ENCODE measurements around the gene PADI6.
"Not testable (repeated sequence)": the region's sequence is repeated elsewhere in the genome, so short reads cannot be mapped to it uniquely, and the experiment has no call there.

PADI6 gene

DNA sequence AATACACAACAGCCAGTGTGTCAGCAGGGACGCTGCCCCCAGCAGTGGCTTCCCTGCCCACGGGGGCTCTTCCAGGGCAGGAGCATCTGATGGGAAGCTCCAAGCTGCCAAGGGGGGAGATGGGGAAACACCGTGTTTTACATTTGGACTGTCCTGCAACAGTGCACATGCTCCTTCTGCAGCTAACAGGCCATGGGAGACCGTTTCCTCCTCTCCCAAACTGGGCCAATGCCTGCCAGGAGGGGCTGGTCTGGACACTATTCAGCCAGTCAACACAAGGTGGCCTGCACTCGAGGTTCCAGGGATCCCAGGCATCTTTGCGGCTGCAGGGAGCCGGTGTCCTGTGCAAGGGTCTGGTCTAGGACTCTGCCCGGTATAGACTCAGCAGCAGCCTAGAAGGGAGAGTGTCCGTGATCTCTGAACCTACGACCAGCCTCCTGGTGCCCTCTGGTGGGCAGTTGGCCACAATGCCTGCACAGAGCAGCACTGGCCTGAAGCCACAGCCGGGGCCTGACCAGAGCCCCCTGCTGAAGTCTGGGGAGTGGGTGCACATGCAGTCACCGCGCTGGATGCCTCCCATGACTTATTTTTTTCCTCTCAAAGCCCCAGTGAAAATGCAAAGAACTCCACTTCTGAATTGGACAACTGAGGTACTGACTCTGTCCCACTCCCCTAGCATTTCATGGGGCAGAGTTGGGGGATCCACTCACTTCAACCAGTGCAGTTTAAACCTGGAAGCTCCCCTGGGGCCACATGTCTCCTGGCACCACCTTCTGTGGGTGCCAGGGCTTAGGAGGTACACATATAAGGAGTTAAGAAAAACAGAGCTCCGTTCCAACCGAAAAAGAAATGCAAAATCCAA, 34.1 kb downstream of the PADI6 start:
- DNase-seq: peak; percentile 46

DNA sequence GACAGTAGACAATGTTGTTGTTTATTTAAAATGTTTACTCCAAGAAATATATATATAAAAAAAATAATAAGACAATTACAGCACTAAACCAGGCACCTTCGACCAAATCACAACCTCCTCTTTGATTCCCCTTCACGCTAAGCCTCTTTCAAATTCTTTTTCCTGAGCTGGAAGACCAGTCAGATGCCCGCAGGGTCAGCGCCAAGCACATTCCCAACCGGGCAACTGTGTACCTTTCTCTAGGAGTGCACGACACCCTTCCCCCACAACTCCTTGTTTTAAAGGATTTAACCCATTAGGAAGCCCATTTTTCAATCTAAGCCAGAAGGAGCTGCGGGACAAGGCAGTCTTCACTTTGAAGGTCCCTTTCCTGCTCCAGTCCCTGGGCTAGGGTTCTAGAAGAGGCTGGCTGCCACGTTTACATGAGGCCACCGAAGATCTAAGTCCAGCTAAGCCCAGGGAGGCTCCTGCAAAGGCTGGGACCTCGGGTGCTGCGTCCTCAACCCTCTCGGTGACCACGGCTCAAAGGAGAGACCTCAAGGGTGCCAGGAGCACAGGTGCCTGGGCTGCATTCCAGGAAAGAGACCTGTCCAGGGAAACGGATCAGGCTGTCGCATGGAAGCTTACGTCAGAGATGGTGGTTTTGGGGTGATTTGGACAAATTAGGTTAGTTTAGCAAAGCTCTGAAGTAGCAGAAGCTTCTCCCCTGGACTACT, 34.9 kb downstream of the PADI6 start:
- not testable (repeated sequence) for DNase-seq

DNA sequence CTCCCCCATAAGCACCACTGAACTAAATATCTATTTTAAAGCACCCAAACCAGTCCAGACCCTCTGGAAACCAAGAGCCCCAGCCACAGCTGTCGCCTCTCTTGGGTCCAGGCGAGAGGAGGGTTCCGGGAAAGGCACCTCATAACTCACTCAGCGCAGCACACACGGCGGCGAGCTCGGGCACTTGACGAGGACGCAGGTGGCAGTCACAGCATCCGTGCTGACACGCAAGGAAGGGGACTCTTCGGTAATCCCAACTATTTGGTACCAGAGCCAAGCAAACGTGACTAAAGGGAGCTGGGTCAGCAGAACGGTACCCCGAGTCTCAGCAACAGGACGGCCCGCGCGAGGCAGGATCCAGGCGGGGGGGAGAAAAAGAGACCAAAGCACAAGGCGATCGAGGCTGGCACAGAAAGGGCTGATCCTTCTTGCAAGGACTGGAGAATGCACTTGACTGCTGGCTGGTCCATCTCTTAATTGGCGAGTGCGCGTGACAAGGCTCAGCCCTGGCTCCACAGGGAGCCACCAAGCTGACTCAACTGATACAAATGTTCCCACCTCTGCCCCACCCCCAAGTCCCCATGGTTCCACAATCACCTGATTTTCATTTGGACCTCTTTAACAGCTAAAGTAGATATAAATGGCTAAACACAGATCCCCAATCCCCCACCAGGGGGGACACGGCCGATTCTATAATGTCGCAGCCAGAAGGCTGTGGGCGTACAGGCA, 36.0 kb downstream of the PADI6 start:
- DNase-seq: not testable (repeated sequence)

DNA sequence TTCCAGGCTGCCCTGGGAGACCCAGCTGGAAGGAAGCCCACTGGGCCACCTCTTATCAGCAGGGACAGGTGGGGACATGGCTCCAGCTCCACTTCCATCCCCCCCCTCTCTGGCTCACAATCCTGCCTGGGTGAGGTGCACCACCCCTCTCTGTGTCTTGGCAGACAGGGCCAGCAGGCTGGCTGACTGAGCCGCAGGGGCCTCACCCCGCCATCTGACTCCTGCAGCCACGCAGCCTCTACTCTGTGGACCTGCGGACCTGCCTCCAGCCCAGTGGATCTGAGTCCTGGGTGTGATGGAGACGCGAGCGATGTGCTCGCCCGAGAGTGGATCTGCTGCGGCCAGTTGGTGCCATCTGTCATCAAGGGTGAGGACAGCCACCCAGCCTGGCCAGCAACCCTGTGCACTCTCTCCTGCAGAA, 37.4 kb downstream of the PADI6 start:
- no peak for DNase-seq

DNA sequence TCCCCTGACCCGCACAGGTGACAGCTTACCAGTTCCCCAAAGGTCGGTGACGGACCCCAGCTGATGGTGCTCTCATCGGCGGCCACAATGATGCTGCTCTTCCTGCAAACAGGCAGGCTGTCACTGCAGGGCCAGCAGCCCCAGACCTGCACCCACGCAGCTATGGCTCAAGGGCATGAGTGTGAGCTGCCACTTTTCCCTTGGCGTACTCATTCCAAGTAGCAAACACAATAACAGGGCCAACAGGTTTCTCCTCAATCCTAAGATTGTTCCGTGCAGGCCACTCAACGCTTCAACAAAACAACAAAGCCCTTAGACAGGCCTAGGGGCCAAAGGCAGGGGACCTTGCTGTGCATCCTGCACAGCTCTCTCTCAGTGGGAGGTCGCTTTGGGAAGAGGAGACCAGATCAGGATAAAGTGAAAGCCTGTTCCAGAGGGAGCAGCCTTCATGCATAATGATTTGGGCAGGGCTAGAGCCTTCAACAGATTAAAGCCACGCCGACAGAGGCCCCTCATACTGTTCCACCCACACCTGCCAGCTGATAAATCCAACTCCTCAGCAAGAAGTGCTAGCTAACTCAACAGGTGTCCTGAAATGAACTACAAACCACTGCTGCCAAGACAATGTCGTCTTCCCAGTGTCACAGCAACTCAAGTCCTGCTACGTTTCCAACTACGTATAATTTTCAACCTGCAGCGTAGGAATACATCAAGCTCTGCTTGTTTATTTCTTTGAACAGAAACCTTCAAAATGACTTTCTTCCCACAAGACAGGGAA, 40.3 kb downstream of the PADI6 start:
- DNase-seq: no peak

DNA sequence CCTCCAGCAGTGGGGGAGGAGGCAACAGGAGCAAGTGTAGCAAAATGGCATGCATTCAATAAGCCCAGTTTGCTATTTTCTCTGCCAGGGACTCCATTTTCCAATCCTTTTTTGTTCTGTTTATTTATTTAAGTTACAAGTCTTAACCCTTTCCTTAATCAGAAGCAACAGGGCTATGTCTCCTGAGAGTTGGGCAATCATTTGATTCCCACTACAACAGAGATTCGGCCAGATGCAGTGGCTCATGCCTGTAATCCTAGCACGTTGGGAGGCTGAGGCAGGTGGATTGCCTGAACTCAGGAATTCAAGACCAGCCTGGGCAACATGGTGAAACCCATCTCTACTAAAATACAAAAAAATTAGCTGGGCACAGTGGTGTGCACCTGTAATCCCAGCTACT, 42.0 kb downstream of the PADI6 start:
- DNase-seq: no peak

DNA sequence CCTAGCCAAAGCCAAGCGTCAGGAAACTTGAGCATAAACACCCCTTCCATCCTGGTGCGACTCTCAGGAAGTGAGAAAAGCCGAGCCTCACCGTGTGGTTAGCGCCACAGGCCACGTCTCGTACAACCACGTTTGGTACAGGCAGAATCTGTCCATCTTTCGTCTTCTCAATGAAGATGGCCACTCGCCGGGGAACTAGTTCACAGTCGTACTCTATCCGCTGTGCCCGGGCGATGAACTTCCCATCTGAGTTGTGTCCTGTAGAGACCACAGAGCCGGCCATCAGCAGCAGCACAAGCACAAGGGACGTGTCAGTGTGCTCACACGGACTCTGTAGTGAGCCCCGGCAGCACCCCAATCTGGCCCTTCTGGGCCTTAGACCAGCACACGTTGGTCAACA, 44.4 kb downstream of the PADI6 start:
- DNase-seq: no peak

DNA sequence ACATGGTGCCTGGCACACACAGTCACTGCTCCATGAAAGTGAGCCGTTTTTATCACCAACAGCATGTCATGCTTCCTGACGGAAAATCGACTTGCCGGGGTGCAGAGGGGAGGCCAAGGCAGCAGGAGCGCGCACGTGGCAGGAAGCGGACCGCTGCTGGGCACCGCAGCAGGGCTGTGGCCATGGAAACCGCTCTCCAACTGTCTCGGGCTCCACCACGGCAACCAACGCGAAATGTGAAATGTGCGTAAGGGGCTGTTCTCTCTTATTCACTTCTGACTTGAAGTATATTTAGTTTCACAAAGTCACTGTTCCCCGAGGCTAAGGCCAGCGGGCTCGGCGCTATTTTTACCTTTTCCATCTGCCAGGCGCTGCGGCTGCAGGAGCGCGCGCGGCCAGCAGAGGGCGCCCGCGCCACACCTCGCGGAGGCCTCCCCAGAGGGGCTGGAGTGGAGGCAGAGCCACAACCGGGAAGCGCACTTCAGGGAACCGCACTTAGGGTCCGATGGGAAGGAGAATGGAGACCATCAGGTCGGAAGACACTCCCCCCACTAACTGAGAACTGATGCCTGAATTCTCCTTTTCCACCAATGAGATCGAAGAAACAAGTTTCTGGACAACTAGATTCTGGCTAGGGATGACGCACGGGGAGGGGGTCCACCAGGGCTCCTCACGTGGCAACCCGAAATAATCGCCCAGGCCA, 47.8 kb downstream of the PADI6 start:
- DNase-seq: peak; percentile 52

DNA sequence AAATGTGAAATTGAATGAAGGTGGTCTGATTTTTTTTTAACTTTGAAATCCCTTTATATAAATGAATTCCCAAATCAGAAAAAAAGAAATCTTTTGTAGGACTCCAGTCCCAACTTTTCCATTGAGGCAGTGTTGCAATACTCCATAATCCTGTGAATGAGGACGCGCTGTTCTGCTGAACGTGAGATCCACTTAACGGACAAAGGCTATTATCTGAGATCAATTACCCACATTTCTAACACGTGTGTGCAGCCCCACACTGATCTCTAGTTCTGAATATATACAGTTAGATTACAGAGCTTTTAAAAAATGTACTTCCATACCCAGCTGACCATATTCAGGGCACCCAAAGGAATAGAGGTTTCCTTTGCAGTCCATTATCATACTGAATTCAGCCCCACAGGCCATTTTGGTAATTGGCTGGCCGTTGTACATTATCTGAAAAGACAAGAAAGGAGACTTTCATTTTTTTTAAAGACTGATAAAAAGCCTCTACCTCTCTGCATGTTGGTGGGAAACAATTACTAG, 48.5 kb downstream of the PADI6 start:
- DNase-seq: no peak

DNA sequence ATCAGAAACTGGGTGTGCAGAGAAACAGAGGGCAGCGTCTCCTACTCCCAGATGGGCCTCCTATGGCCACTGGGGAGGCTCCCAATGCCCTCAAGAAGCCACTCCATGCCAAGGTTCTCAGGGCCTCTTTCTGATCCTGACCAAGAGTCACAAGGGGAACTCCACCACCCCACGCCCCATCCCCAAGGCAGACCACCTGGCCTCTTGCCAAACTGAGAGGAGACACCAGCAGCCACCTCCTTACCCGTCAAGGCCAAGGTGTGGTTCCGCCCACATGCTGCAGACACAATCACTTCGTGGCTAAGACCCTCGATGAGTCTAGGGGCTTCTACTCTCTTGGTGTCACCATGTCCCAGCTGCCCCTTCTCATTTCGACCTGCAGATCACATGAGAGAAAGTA, 50.5 kb downstream of the PADI6 start:
- no peak for DNase-seq

DNA sequence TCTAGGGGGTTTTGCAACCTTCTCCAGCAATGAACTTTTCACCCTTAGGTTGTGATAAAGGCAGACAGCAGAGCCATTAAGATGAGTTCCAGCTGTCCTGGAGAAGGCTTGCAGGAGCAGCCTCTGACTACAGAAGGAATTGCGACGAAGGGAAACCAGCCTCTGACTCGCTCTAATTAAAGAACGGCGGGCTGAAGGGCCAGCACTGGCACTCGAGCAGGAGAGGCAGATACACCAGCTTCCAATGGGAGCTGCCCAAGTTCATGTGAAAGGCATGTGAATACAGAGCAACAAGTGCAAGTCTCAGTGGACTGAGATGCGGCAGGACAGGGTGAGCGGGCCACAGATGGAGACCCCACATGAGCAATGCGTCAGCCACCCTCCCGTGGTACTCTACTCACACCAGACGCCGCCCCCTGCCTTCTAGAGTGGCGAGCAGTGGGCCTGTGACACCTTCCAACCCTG, 51.8 kb downstream of the PADI6 start:
- DNase-seq: peak; percentile 51

DNA sequence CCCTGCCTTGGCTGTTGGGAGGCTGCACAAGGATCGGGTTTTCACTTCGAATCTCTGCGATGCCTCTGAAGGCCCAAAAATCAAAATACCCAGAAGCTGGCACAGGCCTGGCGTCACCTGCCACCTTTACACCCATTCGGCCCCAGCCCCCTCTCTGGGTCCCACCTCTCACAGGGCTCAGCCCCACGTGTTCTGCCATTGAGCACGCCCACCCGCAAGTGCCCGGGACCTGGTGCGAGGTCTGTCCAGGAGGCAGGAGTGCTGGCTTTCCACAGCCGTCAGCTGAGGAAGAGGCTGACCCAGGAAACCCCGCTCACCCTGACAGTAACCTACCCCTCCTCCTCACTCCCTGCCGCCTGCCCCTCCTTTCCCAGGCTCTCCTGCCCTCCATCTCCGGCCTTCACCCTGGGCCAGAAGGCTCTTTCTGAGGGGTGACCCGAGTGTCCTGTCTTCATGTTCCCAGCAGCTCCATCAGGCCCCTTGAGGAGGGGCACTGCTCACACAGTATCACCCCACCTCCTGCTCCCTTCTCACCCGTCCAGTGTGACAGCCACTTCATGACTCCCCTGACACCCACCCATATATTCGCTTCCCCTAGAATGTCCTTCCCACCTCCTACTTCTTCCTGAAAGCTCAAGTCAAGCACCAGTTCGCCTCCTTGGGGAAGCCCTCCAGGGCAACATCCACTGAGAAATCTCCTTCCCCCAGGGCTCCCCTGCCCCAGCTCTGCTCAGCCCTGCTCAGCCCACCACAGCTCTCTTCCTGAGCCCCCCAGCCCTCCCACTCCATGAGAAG, 54.0 kb downstream of the PADI6 start:
- no peak for DNase-seq

DNA sequence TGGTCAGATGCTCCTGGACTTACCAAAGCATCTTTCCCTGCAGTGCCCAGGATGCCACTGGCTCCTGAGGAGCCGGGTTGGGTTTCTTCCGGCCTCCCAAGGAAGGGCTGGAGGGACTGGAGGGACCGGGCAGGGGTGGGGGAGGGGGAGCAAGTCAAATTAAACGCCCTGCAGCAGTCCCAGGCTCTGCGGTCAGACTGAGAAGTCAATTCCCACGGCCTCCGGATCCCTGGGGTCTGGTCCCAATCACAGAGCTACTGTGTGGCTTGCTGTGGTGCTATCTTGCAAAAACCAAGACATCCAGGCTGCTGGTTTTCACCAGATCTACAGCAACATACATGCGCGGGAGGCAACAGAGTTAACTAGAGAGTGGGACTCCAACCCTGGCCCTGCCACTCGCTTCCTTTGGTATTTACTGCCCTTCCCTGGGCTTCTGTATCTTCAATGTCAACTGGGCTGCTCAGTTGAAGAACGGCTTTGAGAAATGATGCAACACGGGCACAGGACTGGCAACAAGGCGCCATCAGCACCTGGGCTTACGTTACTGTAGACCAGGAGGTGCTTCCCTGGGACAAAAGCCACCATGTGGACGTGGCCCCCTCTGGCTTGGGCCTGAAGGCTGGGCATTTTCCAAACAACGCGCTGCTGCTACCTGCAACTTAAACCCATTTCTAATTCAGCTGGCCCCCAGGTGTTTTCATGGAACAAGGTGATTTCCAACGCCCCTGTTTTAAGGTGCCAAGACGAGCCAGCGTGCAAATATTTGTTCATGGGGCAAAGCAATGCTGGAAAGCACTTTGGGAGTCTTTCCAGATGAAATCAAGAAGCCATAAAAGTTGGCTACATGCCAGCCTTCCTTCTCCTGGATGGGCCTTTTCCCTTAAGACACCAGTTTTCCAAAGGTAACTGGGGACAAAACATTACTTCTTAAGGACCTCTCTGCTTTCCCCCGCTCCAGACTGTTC, 56.0 kb downstream of the PADI6 start:
- DNase-seq: no peak

DNA sequence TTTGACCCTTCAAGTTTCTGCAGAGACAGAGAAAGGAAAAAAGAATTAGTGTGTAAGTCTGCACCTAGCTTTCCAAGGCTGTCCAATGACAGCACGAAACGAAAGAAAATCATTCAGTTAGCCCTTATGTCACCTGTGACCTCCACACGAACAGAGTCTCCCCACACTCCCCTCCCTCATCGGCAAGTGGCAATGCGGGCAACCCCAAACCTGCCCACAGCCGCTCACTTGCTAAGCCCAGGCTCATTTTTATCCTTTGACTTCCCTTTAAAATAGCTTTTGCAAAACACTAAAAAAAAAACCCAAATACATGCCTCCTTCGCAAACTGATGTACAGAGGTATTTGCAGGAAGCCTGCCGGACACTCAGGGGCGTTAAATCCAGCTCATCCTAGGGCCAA, 57.2 kb downstream of the PADI6 start:
- no peak for DNase-seq

DNA sequence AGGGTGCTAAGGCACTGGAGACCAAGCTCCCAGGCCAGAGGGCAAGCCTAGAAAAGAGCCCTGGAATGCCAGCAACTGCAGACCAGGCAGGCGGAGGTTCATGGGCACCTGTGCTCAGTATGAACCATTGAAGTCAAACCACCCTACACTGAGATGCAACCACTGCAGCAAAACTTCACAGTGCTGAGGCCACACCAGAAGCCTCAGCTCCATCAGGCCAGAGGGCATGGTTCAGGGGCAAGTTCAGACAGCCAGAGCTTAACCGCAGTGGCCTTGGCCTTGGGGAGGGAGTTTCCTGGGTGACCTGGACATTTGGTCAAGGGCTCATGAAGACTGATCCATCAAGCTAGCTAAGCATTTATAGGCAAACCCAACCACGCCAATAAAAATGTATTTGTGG, 60.4 kb downstream of the PADI6 start:
- no peak for DNase-seq

DNA sequence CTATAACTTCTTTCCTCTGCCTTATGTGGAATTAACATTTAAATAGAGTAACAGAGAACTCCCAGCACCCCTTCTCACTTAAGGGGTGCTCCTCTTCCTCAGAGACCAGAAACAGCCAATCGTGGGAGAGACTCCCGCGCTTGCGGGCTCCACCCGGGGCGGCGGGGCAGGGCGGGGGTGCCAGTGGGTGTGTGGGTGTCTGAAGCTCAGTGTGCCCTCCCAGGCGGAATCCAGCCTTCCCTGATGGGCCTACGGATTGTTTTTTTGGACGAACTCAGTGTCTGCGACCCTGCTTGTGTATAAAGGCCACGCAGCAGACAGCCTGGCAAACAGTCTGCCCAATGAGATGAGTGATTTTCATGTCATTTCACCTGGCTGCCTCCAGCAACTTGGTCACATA, 61.3 kb downstream of the PADI6 start:
- no peak for DNase-seq

DNA sequence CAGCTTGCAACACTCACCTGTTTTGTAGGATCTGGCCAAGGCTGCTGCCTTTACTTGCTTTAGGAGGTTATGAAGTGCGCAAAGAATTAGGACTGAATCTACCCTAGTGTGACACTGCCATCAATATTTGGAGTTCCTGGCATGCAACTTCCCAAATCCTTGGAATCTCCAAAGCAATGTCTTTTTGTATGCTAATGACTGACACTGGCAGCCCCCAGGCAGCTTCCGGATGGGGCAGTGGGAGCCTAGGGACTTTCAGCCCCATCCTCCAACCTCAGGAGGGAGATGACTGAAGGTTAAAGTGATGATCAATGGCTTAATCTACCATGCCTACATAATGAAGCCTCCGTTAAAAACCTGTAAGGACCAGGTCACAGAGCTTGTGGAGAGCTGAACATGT, 62.0 kb downstream of the PADI6 start:
- no peak for DNase-seq

DNA sequence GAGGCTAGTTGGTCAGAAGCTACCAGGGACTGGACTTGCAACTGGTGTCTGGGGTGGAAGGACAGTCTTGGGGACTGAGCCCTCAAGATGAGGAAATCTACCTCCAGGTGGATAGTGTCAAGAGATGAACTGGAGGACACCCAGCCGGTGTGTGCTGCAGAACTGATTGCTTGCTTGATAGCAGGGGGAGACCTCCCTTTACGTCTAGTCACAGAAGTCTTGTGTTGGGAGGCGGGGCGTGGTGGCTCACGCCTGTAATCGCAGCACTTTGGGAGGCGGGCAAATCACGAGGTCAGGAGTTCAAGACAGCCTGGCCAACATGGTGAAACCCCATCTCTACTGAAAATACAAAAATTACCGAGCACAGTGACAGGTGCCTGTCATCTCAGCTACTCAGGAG, 62.6 kb downstream of the PADI6 start:
- no peak for DNase-seq

DNA sequence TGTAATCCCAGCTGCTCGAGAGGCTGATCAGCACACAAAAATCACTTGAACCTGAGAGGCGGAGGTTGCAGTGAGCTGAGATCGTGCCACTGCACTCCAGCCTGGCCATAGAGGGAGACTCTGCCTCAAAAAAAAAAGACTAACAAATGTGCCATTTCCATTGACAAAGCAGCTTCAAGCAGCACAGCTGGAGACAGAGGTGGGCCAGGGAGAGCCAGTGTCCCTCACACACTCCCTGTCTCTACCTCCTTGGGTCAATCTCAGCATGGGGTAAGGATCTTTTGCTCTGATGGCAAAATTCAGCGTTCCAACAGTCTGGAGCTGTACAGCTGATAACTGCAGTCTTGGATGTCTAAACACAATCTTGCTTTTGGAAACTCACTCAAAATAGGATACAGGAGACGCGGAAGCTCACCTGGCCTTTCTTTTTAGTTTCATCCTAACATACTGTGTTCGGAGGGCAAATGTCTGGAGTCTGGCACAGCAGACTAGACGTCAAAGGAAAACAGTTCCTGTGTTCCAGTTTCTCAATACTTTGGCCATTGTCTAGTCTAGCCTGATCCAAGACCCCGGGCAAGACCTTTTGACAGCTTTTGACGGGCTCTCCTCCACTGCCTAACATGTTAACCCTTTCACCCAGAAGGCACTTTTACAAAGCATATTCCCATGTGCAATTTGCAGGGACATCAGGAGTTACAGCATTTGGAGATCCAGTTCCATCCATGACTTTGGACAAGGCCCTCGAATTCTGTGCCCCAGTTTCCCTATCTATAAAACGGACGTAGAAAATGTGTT, 64.6 kb downstream of the PADI6 start:
- DNase-seq: no peak

Measured in fibroblast of skin of right biceps (primary cell).